Stimulated activated naive CD4-positive, alpha-beta T cell treated with Interleukin-2 at 50 U/mL for 16 hours (primary cell): ENCODE measurements around the gene PEMT.

Experiments used
- DNase-seq: peaks from one replicate; lab custom pipeline; 2025; lab: John Stamatoyannopoulos, UW

The PEMT gene

GRCh38 chr17:17605083-17605728 lies 13.7 kb upstream of the PEMT start:
- no peak for DNase-seq

GRCh38 chr17:17603895-17604225 lies 12.4 kb upstream of the PEMT start:
- no peak for DNase-seq

GRCh38 chr17:17603178-17603894 lies 11.8 kb upstream of the PEMT start:
- no peak for DNase-seq

- no peak for DNase-seq
These were observed 8.5 kb upstream of the PEMT start for GRCh38 chr17:17599965-17600364.

- no peak for DNase-seq
These were observed 6.5 kb upstream of the PEMT start for GRCh38 chr17:17598003-17598402.

- no peak for DNase-seq
These were observed 4.2 kb upstream of the PEMT start for GRCh38 chr17:17595755-17596154.

- no peak for DNase-seq
These were observed 1.7 kb upstream of the PEMT start for GRCh38 chr17:17593222-17593620.

GRCh38 chr17:17590883-17591354 lies 589 bp downstream of the PEMT start:
- DNase-seq = no peak

GRCh38 chr17:17590141-17590751 lies 1.3 kb downstream of the PEMT start:
- DNase-seq = no peak

GRCh38 chr17:17587614-17588337 lies 3.7 kb downstream of the PEMT start:
- DNase-seq = no peak

- no peak for DNase-seq
These were observed 9.1 kb downstream of the PEMT start for GRCh38 chr17:17582372-17582771.

- DNase-seq = no peak
These were observed 10.0 kb downstream of the PEMT start for GRCh38 chr17:17581509-17581908.

- DNase-seq = no peak
These were observed 10.6 kb downstream of the PEMT start for GRCh38 chr17:17580662-17581470.

GRCh38 chr17:17579691-17580090 lies 11.8 kb downstream of the PEMT start:
- no peak for DNase-seq

GRCh38 chr17:17577373-17577772 lies 14.1 kb downstream of the PEMT start:
- DNase-seq = no peak

GRCh38 chr17:17576772-17577234 lies 14.7 kb downstream of the PEMT start:
- DNase-seq = no peak

- DNase-seq = no peak
These were observed 15.9 kb downstream of the PEMT start for GRCh38 chr17:17575360-17576251.

- no peak for DNase-seq
These were observed 17.6 kb downstream of the PEMT start for GRCh38 chr17:17573912-17574311.

GRCh38 chr17:17572010-17572785 lies 19.3 kb downstream of the PEMT start:
- DNase-seq = no peak
